Mesothelial cell of epicardium (in vitro differentiated cells): ENCODE data around the gene CACNB4. TPM values are rescaled to one million over a fixed set of nuclear protein-coding genes. Genes with fewer than 3 reads are reported as not detected.
"Not testable (repeated sequence)": the region's sequence is repeated elsewhere in the genome, so short reads cannot be mapped to it uniquely, and the experiment has no call there.

Experiments
- DNase-seq, 2 experiments: peaks; one replicate each; pipeline ENCODE4 v3.0.0; 2021; ENCODE audit warnings: low spot score in 2 of 2; ENCODE audit not compliant: unreplicated experiment in 2 of 2
- H3K27ac Mint-ChIP-seq: 2 replicates; pipeline ENCODE4 v1.8.0; 2021; ENCODE audit warnings: mixed read lengths
- H3K27me3 Mint-ChIP-seq: 2 replicates; pipeline ENCODE4 v1.8.0; 2021; ENCODE audit warnings: low read depth, mixed read lengths
- H3K36me3 Mint-ChIP-seq: 2 replicates; pipeline ENCODE4 v1.8.0; 2021; ENCODE audit warnings: mixed read lengths
- H3K4me1 Mint-ChIP-seq: 2 replicates; pipeline ENCODE4 v1.8.0; 2021; ENCODE audit warnings: mixed read lengths
- H3K4me3 Mint-ChIP-seq: 2 replicates; pipeline ENCODE4 v1.8.0; 2021; ENCODE audit warnings: mild to moderate bottlenecking, moderate library complexity, mixed read lengths
- H3K9me3 Mint-ChIP-seq: 2 replicates; pipeline ENCODE4 v1.8.0; 2021; ENCODE audit warnings: mixed read lengths
- total RNA-seq: library from RNA; stranded (reverse); gene quantifications from 3 replicates; pipeline ENCODE4 v1.2.1, GENCODE V29; 2021
- TF ChIP-seq, protein P1 (sequence below): fragments of 200-600 bp; sonication (generic); IDR thresholded peaks from one replicate; pipeline ENCODE4 v1.5.0; 2021; ENCODE audit warnings: antibody characterized with exemption; ENCODE audit not compliant: unreplicated experiment

Gene CACNB4
- total RNA-seq, 1 donor from 2014 or later: 4.1 TPM

GRCh38 chr2:151802315-151802714, 296.5 kb downstream of the CACNB4 start:
- Mint-ChIP-seq H3K27ac (no peak overlapping the region), H3K4me3 (no peak overlapping the region), H3K9me3 (no peaks in the 10 kb centered on the region), H3K27me3 (no peaks in the 10 kb centered on the region), H3K36me3 (peaks cover 15% of the 10 kb centered on the region), H3K4me1 (peaks cover 4% of the 10 kb centered on the region)
- TF ChIP-seq, protein P1, sequence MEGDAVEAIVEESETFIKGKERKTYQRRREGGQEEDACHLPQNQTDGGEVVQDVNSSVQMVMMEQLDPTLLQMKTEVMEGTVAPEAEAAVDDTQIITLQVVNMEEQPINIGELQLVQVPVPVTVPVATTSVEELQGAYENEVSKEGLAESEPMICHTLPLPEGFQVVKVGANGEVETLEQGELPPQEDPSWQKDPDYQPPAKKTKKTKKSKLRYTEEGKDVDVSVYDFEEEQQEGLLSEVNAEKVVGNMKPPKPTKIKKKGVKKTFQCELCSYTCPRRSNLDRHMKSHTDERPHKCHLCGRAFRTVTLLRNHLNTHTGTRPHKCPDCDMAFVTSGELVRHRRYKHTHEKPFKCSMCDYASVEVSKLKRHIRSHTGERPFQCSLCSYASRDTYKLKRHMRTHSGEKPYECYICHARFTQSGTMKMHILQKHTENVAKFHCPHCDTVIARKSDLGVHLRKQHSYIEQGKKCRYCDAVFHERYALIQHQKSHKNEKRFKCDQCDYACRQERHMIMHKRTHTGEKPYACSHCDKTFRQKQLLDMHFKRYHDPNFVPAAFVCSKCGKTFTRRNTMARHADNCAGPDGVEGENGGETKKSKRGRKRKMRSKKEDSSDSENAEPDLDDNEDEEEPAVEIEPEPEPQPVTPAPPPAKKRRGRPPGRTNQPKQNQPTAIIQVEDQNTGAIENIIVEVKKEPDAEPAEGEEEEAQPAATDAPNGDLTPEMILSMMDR: no peak
- DNase-seq: no peak

DNA sequence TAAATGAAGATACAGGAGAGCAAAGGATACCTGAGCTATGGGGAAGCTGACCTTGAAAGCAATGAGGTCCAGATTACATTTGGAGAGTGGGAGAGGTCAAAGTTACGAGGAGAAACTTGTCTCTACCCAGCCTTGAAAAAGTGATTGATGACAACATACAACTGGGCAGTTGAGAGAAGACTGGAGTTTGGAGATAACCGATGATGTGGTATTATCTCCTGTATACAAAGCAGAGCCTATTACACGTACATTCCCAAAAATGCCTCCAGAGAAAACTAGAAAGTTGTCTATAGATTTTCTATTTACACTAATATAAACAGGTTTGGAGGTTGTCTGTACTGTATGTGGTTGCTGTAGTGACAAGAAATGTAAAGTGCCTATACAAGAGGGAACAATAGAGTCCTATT, 299.0 kb downstream of the CACNB4 start:
- H3K27me3 Mint-ChIP-seq: no peaks in the 10 kb centered on the region
- H3K4me3 Mint-ChIP-seq: no peak overlapping the region
- no peak for DNase-seq
- TF ChIP-seq, protein P1: no peak
- H3K4me1 Mint-ChIP-seq: peaks cover 15% of the 10 kb centered on the region
- no peaks in the 10 kb centered on the region for H3K9me3 Mint-ChIP-seq
- H3K36me3 Mint-ChIP-seq: peaks cover 15% of the 10 kb centered on the region
- no peak overlapping the region for H3K27ac Mint-ChIP-seq

- no peak for DNase-seq
- Mint-ChIP-seq H3K4me3 (no peak overlapping the region), H3K27me3 (no peaks in the 10 kb centered on the region), H3K9me3 (peaks cover under 1% of the 10 kb centered on the region), H3K36me3 (peaks cover 10% of the 10 kb centered on the region), H3K27ac (peak overlapping the region; percentile 9), H3K4me1 (peaks cover 15% of the 10 kb centered on the region)
- TF ChIP-seq, protein P1: no peak
Observed at GRCh38 chr2:151796774-151797173, 302.1 kb downstream of the CACNB4 start.

DNA sequence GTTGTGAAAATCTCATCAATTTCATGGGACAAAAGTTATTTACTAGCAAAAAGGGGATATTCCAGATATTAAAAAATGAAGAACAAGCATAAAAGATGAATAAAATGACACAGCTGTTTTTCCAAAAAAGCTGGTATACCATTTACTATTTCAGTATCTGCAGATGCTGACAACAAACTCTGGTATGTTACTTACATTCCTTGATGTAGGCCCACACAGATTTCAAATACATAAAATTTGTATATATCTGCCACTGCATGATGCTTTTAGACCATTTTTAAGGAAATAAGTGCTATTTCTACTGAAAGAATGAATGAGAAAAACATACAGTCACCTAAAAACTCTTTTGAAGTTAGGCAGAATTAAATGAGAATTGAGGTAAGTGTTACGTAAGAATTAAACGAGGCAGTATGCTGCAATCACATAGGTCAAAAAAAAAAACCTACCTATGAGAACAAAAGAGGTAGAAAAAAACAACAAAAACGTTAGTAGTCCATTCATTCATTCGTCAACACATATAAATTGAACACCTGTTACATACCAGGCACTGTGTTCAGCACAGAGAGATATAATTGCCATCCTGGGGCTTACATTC, 303.1 kb downstream of the CACNB4 start:
- peaks cover 15% of the 10 kb centered on the region for H3K4me1 Mint-ChIP-seq
- peaks cover 5% of the 10 kb centered on the region for H3K9me3 Mint-ChIP-seq
- peaks cover 19% of the 10 kb centered on the region for H3K36me3 Mint-ChIP-seq
- no peak for DNase-seq
- no peaks in the 10 kb centered on the region for H3K27me3 Mint-ChIP-seq
- H3K27ac Mint-ChIP-seq: peak overlapping the region; percentile 50
- H3K4me3 Mint-ChIP-seq: no peak overlapping the region
- TF ChIP-seq, protein P1: no peak

DNA sequence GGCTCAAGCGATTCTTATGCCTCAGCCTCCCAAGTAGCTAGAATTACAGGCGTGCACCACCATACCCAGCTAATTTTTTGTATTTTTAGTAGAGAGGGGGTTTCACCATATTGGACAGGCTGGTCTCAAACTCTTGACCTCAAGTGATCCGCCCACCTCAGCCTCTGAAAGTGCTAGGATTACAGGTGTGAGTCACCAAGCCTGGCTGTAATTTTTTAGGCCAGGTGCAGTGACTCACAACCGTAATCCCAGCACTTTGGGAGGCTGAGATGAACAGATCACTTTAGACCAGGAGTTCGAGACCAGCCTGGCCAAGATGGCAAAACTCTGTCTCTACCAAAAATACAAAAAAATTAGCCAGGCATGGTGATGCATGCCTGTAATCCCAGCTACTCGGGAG, 304.4 kb downstream of the CACNB4 start:
- not testable (repeated sequence) for DNase-seq, H3K4me3 Mint-ChIP-seq, H3K9me3 Mint-ChIP-seq, H3K27ac Mint-ChIP-seq, H3K27me3 Mint-ChIP-seq
- peaks cover 15% of the 10 kb centered on the region for H3K4me1 Mint-ChIP-seq
- H3K36me3 Mint-ChIP-seq: peaks cover 21% of the 10 kb centered on the region

DNA sequence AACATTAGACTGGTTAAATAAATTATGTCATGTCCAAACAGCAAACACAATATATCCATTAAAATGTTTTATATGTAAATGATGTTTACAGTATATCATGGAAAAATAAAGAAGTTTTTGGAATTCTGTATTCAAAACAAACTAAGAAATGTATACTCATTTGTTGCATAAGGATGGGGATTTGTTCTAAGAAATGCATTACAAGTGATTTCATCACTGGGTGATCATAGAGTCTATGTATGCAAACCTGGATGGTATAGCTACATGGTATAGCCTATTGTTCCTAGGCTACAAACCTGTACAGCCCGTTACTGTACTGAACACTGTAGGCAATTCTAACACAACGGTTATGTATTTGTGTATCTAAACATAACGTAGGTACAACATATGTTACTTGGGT, 305.7 kb downstream of the CACNB4 start:
- Mint-ChIP-seq H3K4me1 (peaks cover 15% of the 10 kb centered on the region), H3K36me3 (peaks cover 19% of the 10 kb centered on the region), H3K4me3 (no peak overlapping the region), H3K9me3 (peaks cover 5% of the 10 kb centered on the region), H3K27ac (no peak overlapping the region), H3K27me3 (no peaks in the 10 kb centered on the region)
- TF ChIP-seq, protein P1: no peak
- DNase-seq: no peak
